ENCODE measurements around the gene UNC13C.

- TF ChIP-seq, protein P1, sequence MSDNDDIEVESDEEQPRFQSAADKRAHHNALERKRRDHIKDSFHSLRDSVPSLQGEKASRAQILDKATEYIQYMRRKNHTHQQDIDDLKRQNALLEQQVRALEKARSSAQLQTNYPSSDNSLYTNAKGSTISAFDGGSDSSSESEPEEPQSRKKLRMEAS (IDR thresholded peaks at IDR 0.05), result no peak
- TF ChIP-seq TAF1 (IDR thresholded peaks at IDR 0.05; ENCODE audit: low read depth) (no peak), REST (IDR thresholded peaks at IDR 0.05; ENCODE audit: low read depth) (no peak), TEAD4 (IDR thresholded peaks at IDR 0.05) (no peak), EP300 (IDR thresholded peaks at IDR 0.05; ENCODE audit: borderline replicate concordance) (no peak), USF1 (IDR thresholded peaks at IDR 0.05) (no peak), CEBPB (IDR thresholded peaks at IDR 0.05) (no peak), EGR1 (IDR thresholded peaks at IDR 0.05) (no peak), NFIC (IDR thresholded peaks at IDR 0.05) (no peak), TCF12 (IDR thresholded peaks at IDR 0.05; ENCODE audit: low read depth) (no peak), CREB1 (IDR thresholded peaks at IDR 0.05; ENCODE audit: low read depth) (no peak), YY1 (IDR thresholded peaks at IDR 0.05; ENCODE audit: low read depth) (no peak)
Measured at GRCh38 chr15:54127574-54127973, 149.3 kb downstream of the UNC13C start.

All from Ishikawa (cell line).